ENCODE results near the gene MMS22L.
"Not testable (repeated sequence)": the region's sequence is repeated elsewhere in the genome, so short reads cannot be mapped to it uniquely, and the experiment has no call there.

The MMS22L gene

DNA sequence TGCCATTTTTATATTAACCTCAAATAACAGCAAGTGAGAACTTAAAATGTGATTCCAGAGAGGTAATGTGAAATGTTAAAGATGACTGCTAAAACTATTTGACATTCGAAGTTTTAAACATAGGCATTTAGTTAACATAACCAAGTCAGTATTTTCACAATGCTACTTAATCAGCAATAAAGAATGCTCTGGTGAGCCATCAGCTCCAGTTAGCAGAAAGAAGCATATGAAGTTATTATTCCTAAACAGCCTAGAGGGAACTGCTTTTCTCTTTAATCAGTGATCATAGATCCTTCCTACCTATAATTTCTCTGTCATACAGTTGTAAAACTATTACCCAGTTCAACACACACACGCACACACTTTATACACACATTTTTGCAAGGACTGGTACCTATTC lies 60.1 kb downstream of the MMS22L start:
- no peak for DNase-seq (ENCODE audit: low read depth in 2 of 2)

DNA sequence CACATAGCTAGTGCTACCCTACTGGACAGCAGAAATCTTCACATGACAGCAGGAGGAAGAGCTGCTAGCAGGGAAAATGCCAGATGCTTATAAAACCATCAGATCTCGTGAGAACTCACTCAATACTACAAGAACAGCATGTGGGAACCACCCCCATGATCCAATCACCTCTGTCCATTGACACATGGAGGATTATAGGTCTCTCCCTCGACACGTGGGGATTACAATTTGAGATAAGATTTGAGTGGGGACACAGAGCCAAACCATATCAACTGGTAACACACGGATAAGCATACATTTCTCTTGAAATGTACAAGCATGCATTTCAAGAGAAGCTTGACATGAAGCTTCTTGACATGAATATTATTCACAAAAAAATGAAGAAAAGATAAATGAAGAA lies 64.1 kb downstream of the MMS22L start:
- DNase-seq (ENCODE audit: low read depth in 2 of 2) = no peak

DNA sequence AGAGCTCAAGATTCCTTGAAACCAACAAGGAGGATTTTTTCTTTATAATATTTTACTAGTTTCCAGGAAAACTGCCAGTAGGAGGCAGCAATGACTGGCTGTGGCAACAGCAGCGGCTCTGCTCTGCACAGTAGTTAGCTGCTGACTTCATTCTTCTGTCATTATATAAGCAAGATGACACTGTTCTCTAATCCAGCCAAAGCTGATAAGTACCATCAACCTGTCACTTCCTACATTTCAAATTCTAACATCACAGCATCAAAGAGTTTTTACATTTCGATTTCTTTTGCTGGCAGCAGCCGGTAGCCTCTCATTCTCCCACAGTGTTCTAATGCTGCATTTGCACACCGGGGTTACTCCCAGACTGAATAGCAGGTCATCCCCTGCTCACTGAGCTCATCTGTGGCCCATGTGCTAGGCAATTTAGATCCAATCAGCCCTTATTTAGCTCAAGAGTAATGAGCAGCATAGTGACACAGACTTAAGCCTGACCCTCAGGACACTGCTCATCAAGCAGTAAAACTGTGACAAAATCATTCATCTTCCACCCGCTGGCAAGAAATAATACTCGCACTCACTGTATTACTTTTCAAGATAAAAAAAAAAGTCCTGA lies 67.8 kb downstream of the MMS22L start:
- no peak for DNase-seq (ENCODE audit: low read depth in 2 of 2)

DNA sequence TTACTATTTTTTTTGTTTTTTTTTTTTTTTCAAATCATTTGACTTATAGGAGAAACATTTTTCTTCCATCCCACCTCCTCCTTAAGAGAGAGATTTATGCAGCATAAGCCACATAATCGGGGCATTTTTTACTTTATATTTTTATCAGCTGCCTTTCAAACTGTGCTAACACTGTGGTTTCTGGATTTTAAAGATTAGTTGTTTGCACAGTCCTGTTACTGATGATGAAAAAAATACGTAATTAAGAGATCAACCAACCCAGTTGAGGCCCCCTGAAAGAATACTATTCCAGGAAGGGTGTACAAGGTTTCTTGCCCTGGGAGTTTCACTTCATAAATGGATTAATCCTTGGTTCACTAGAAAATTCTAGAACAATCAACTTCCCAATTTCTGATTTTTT lies 68.3 kb downstream of the MMS22L start:
- DNase-seq (ENCODE audit: low read depth in 2 of 2) = no peak

DNA sequence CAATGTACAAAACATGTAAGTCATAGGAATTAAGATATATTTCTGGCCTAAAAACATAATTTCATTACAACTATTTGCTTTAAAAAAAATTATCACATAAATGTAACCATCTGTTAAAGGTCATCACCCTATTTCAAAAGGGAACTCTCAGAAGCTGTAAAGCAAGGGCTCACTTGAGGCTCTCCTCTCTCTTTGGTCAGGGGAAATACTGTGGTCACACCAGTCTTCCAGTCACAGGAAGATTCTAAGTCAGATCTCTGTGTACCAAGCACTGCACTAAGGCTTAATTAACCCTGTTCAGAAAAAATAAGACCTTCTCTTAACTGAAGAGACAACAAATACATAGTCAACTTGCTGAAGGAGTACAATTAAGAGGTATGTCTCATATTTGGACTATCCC lies 75.6 kb downstream of the MMS22L start:
- no peak for DNase-seq (ENCODE audit: low read depth in 2 of 2)

DNA sequence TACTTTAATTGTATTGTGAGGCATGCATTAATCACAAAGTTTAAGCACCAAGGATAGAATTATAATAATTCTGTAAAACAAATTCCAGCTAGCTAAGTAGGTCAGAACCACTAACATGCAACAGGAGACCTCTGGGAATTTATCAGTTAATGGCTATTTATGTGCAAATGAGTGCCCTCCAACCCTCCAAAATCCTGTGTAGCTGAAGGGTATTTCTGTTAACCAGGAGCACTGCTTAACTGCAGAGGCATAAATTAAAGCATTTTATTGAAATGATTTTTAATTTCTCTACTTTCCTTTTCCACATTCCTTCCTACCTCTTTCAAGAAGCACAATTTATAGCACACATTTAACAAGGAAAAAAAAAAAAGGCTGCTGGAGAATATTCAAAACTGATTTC lies 77.0 kb downstream of the MMS22L start:
- no peak for DNase-seq (ENCODE audit: low read depth in 2 of 2)

DNA sequence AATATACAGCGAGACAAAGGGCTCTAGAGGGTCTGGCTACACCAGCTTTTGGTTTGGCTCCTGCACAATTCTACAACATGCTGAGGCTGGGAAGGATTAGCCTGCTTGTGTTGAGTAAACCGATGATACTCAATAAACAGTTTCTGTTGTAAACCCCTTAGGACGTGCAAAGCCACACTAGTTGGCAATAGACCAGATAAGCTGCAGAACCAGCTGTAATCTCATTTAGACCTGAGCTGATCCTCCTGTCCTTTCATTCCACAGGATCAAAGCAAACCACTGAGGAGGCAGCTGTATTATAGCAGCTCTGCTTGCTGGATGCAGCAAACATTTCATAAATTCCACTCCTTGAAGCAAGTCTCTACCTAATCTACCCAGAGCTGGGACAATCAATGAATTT lies 79.7 kb downstream of the MMS22L start:
- no peak for DNase-seq (ENCODE audit: low read depth in 2 of 2)

DNA sequence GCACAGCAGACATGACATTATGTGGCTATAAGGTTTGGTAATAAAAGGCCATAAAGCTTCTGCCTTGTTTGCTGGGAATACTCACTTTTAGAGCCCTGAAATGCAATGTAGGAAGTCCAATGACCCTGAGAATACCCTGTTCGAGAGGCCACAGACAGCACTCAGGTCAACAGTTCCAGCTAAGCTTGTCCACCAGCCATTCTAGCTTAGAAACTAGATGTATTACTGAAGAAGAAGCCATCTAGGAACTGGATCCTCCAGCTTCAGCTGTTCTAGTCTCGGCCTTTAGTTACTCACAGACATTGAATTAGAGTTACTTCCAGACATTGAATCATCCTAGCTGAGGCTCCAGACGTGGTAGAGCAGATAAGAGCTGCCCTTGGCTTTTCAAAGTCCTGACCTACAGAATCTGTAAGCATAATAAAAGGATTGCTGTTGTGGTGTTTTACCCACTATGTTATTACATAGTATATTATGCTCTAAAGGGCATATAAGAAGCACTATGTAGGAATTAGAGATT lies 84.9 kb downstream of the MMS22L start:
- DNase-seq (ENCODE audit: low read depth in 2 of 2) = no peak

DNA sequence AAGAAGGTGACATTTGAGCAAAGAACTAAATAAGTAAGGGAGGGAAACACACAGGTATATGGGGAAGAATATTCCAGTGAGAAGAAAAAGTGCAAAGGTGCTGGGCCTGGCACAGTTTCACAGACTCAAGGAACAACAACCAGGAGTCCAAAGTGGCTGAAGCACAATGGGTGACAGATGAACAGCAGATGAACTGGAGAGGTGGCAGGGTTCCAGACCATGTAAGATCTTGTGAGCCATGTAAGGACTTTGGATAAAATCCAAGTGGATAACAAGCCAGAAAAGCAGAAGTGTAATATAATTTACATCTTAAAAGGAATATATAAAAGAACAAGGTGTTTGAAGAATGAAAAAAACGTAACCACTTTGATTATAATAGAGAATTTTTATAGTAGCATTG lies 87.9 kb downstream of the MMS22L start:
- no peak for DNase-seq (ENCODE audit: low read depth in 2 of 2)

DNA sequence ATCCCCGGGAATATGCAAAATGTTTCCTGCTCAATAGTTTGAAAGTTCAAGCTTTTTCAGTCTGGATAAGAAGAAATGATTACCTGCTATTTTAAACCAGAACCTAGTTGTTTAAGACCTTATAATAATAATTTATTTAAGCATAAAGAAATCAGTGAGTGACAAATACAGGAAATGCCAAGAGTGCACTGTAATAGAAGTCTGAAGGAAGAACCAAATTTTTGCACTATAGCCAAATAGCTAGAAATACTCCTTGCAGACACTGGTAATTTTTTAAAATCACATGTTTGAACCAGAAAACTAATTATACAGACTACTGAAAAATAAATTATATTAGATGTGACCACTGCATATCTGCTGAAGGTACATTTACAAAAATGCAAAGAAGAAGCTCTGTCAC lies 93.2 kb downstream of the MMS22L start:
- no peak for DNase-seq (ENCODE audit: low read depth in 2 of 2)

DNA sequence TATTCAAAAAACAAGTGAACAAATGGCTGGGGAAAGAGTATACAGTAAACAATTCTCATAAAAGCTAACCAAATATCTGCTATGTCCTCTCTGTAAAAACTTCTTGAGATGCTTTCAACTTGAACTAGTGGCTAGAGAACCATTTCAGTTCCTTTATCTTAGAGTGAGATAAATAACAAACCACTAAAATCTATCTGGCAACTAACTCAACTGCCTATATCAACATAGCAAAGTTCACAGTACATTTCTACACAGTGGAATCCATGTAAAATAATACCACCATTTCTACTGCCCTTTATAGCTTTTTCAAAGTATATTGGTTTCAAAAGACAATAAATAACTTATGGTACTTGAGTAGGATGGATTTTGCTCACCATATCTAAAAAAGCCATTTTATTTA lies 95.1 kb downstream of the MMS22L start:
- no peak for DNase-seq (ENCODE audit: low read depth in 2 of 2)

DNA sequence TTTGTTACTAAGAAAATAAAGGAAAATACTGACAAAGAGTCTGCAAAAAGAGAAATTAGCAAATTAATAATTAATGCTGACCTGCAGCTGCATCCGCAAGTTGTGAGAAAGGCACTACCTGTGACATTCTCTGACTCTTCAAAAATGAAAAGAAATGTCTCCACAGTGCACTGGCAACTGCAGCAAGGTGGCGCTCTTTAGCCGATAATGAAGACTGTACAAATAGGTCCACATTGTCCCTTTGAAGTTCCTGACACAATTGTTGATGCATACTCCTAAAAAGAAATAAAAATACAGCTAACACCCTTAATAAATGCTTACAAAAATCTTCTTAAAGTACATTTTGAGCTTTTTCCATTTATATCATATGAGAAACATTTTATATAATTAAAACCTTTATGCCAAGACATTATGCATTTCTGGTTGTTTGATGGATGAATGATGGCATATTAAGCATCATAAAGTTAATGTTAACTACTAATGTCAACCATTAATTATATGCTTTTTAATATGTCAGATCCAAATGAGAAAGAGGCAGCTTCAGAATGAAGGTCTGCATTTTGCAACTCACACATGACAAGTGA lies 96.5 kb downstream of the MMS22L start:
- peak in 1 of 2 donors; percentile 48 for DNase-seq (ENCODE audit: low read depth in 2 of 2)

DNA sequence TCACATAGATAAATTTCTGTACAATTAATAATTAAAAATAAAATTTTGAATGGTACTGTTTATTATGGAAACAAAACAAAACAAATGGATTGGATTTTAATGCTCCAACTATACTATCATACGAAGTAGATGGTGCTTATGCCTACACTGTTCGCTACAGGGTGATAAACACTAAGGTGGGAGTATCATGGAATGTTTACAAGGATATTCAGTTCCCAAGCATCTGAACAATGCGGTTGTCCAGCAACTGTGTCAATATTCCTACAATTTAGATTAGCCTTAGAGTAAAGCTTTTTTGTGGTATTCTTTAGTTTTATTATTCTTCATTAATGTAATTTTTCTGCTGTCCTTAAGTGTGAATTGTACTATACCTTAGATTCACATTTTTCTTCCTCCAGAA lies 105.1 kb downstream of the MMS22L start:
- DNase-seq (ENCODE audit: low read depth in 2 of 2) = no peak

DNA sequence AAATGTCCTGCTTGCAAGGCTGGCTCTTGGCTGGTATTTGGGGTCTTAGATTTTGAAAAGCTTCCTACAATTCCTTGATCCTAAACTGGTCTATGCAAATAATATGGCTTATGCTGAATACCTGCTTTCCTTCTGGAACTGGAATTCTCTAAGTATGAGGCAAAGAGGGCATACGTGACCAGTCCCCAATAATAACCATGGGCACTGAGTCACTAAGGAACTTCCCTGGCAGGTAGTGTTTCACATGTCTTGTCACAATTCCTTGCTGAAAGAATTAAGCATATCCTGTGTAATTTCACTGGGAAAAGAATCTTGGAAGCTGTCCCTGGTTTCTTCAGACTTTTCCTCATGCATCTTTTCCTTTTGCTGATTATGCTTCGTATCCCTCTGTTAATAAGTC lies 106.5 kb downstream of the MMS22L start:
- no peak for DNase-seq (ENCODE audit: low read depth in 2 of 2)

DNA sequence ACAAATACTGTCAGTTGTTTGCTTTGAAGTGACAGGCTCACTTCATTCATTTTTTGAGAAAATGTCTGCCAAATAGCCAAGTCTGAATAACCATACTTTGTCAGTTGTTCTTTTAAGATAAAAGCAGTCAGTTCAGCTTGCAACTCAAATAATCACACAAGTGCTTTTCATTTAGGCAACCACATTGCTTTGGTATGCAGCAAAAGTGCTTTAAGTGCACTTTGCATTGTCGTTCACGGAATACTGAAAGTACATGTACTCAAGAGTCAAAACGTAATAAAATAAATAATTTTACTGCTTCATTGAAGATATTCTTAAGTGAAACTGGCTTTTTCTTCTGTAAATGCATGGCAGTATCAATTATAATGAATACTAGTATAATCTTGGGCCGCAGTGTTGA lies 107.2 kb downstream of the MMS22L start:
- DNase-seq (ENCODE audit: low read depth in 2 of 2) = no peak

DNA sequence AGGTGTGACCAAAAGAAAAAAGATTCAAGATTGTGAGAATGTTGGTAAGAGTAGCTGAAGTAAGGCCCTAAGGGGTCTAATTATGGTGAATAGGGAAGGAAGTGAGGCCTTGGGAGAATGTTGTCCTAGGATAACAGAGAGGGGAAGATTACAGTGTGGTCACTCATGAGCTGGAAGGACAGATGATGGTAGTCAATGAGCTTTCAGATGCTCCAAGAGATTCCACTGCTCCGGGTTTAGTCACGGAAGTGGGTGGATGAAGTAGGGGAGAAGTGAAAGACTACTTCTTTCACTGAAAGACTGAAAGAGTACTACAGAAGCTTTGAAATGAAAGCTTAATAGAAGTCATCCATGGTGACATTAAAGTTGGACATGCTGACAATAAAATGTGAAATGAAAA lies 108.5 kb downstream of the MMS22L start:
- no peak for DNase-seq (ENCODE audit: low read depth in 2 of 2)

DNA sequence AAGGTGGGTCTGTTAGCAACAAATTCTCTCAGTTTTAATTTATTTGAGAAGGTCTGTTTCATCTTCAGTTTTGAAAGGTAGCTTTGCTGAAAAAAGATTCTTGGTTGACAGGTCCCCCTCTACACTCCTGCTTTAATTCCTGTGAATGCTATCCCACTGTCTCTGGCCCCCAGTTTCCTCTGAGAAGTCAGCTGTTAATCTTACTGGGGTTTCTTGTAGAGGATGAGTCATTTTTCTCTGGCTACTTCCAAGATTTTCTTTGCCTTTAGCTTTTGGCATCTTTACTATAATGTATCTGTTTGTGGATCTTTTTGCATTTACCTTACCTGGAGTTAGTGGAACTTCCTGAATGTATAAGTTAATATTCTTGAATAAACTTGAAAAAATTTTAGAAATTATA lies 122.7 kb downstream of the MMS22L start:
- DNase-seq (ENCODE audit: low read depth in 2 of 2) = no peak

DNA sequence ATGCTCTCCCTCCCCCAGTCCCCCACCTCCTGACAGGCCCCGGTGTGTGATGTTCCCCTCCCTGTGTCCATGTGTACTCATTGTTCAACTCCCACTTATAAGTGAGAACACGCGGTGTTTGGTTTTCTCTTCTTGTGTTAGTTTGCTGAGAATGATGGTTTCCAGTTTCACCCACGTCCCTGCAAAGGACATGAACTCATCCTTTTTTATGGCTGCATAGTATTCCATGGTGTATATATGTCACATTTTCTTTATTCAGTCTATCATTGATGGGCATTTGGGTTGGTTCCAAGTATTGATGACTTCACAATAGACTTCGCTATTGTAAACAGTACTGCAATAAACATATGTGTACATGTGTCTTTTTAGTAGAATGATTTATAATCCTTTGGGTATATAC lies 127.6 kb downstream of the MMS22L start:
- DNase-seq (ENCODE audit: low read depth in 2 of 2) = not testable (repeated sequence)

DNA sequence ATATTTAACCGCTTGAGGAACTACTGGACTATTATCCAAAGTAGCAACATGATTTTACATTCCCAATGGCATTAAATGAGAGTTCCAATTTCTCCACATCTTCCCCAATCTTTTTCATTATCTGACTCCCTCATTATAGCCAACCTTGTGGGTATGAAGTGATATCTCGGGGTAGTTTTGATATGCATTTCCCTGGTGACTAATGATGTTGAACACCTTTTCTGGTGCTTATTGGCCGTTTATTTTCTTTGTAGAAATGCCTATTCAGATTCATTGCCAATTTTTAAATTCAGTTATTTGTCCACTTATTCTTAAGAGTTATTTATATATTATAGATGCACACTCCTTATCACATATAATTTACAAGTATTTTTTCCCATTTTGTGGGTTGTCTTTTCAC lies 129.0 kb downstream of the MMS22L start:
- no peak for DNase-seq (ENCODE audit: low read depth in 2 of 2)

DNA sequence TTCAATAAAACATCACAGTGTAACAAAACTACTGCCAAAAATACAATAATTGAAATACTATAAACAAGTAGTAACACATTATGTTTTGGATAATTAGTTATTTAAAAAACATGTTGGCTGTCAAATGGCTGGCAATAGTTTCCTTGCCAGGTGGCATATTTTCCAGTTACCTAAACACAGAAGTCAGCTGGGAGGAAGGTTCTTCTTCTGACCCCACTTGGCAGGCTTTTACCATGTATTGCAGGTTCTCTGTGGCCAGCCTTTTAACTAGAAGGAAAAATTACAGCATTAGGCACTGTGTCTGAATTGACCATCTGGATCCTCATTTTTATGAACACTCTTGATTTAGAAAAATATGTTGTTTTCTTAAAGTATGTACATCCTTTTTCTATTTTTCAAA lies 131.4 kb downstream of the MMS22L start:
- DNase-seq (ENCODE audit: low read depth in 2 of 2) = no peak

DNA sequence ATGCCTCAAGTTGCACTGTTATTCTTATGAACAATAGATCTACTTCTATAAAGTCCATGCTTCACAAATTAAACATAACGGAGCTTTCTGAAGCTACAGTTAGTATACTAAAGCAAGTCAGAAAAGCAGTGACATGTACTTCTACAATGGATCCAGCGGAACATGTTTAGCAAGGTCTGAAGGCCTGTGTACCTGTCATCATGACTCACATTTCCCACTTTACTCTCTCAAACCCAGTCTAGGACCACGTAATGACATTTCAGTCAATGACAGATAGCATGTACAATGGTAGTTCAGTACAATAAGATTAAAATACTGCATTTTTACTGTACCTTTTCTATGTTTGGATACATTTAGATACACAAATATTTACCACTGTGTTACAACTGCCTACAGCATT lies 132.1 kb downstream of the MMS22L start:
- no peak for DNase-seq (ENCODE audit: low read depth in 2 of 2)

DNA sequence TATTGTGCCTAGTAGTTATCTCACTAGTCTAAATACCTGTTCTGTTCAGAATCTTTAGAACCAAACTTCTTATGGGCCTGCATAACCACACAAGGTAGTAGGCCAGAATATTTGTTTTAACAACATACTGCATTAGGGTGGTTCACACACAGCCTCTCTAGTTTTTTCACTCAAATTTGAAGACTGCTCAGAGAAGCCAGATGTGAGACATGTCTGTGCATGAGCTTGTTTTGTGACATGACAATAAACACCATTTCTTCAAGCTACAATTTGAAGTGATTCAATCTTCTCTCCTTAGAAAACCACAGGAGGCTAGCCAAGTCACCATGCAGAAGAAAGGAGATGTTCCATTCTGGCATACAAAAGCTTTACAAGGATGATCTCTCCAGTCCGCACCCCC lies 135.6 kb downstream of the MMS22L start:
- DNase-seq (ENCODE audit: low read depth in 2 of 2) = no peak

DNA sequence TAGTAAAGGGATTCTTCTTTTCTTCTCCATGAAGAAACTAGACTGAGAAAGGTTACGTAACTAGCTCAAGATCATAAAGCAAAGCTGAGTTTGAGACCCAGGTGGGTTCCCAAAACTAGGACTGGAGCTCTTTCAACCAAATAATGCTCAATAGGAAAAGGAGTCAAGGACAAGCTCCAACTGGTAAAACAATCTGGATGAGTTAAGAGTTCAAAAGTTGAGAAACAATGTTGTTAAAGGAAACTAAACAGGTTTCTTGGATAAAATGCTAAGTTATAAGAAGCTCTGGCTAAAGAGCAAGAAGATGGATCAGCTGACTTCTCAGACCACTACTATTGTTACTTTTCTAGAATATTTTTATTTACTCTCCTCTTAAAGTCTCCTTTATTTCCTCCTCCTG lies 137.3 kb downstream of the MMS22L start:
- DNase-seq (ENCODE audit: low read depth in 2 of 2) = no peak

DNA sequence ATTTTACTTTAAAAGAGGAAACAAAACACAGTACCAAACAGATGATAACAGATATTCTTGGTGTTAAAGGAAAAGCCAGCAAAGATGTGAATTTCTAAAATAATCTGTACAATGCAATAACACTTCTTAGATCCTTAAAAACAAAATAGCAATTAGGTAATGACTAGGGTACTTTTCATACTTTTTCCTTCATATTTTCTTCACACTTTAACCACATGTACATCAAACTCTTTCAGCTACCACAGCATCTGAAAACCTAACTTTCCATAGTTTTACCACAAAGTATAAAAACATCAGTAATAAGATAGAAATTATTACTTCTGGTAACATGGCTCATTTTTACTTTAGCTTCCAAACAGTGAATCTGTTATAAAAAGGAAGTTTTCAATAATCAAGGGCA lies 141.3 kb downstream of the MMS22L start:
- no peak for DNase-seq (ENCODE audit: low read depth in 2 of 2)
